Neural progenitor cell (in vitro differentiated cells): Measurements from ENCODE around the gene NTPCR. TPM values are rescaled to one million over a fixed set of nuclear protein-coding genes. Genes with fewer than 3 reads are reported as not detected.
"Not testable (repeated sequence)": the region's sequence is repeated elsewhere in the genome, so short reads cannot be mapped to it uniquely, and the experiment has no call there.

Experiments used
- DNase-seq: peaks from one replicate; pipeline ENCODE4 v3.0.0-alpha.2; 2016; ENCODE audit warnings: low spot score
- H2AFZ ChIP-seq: fragments of 200-600 bp; sonication (generic); replicated peaks from 2 replicates; pipeline ENCODE4 v1.6.1; 2016; ENCODE audit warnings: antibody characterized with exemption
- H3F3A ChIP-seq: fragments of 200-600 bp; sonication (generic); 2 replicates; pipeline ENCODE4 v1.6.1; 2016; ENCODE audit warnings: antibody characterized with exemption, low read depth
- H3K27ac ChIP-seq: fragments of 200-600 bp; sonication (generic); 2 replicates; pipeline ENCODE4 v1.5.1; 2016; ENCODE audit warnings: mild to moderate bottlenecking
- H3K27me3 ChIP-seq: fragments of 200-600 bp; sonication (generic); 2 replicates; pipeline ENCODE4 v1.6.1; 2016; ENCODE audit warnings: mild to moderate bottlenecking, moderate library complexity
- H3K36me3 ChIP-seq: fragments of 200-600 bp; sonication (generic); 2 replicates; pipeline ENCODE4 v1.5.1; 2016
- H3K4me1 ChIP-seq: fragments of 200-600 bp; sonication (generic); 2 replicates; pipeline ENCODE4 v1.6.1; 2016; ENCODE audit warnings: mixed run types
- H3K4me2 ChIP-seq: fragments of 200-600 bp; sonication (generic); 2 replicates; pipeline ENCODE4 v1.6.1; 2016
- H3K4me3 ChIP-seq: fragments of 200-600 bp; sonication (generic); 2 replicates; pipeline ENCODE4 v1.5.1; 2016
- H3K79me2 ChIP-seq: fragments of 200-600 bp; sonication (generic); 2 replicates; pipeline ENCODE4 v1.6.1; 2016; ENCODE audit warnings: low read depth
- H3K9ac ChIP-seq: fragments of 200-600 bp; sonication (generic); 2 replicates; pipeline ENCODE4 v1.6.1; 2016
- H3K9me3 ChIP-seq: fragments of 200-600 bp; sonication (generic); 2 replicates; pipeline ENCODE4 v1.5.1; 2016; ENCODE audit warnings: low read depth
- H4K20me1 ChIP-seq: fragments of 200-600 bp; sonication (generic); 2 replicates; pipeline ENCODE4 v1.6.1; 2016; ENCODE audit warnings: low read depth
- H3K27ac Mint-ChIP-seq: 3 replicates; pipeline ENCODE4 v1.8.0; 2021; ENCODE audit warnings: mixed read lengths
- H3K27me3 Mint-ChIP-seq: 2 replicates; pipeline ENCODE4 v1.8.0; 2022; ENCODE audit warnings: low read depth, mild to moderate bottlenecking, inconsistent platforms, moderate library complexity, mixed read lengths; ENCODE audit not compliant: insufficient read depth
- H3K36me3 Mint-ChIP-seq: 3 replicates; pipeline ENCODE4 v1.8.0; 2021; ENCODE audit warnings: mixed read lengths
- H3K4me1 Mint-ChIP-seq: 3 replicates; pipeline ENCODE4 v1.8.0; 2021; ENCODE audit warnings: mixed read lengths
- H3K4me3 Mint-ChIP-seq: 3 replicates; pipeline ENCODE4 v1.8.0; 2021; ENCODE audit warnings: mild to moderate bottlenecking, moderate library complexity, mixed read lengths
- H3K9me3 Mint-ChIP-seq: 3 replicates; pipeline ENCODE4 v1.8.0; 2020; ENCODE audit warnings: mixed read lengths
- CTCF ChIP-seq: fragments of 200-600 bp; sonication (generic); IDR thresholded peaks from 2 replicates; pipeline ENCODE4 v1.5.1; 2017; ENCODE audit warnings: antibody characterized with exemption, mild to moderate bottlenecking
- EZH2 ChIP-seq: fragments of 200-600 bp; sonication (generic); IDR thresholded peaks from 2 replicates; pipeline ENCODE4 v1.6.1; 2017; ENCODE audit warnings: antibody characterized with exemption, mild to moderate bottlenecking, moderate library complexity
- EZH2phosphoT487 ChIP-seq: fragments of 200-600 bp; sonication (generic); IDR thresholded peaks from 2 replicates; pipeline ENCODE4 v1.6.1; 2017; ENCODE audit warnings: antibody characterized with exemption
- total RNA-seq: library from RNA; depleted of rRNA; stranded (reverse); fragments of >200 nt; gene quantifications from 2 replicates; pipeline ENCODE4 v1.2.3, GENCODE V29; 2015; ENCODE audit warnings: low replicate concordance

The NTPCR gene
- total RNA-seq, 1 donor from 2014 or later: 65.7 TPM

GRCh38 chr1:232999956-233000625 is 49.7 kb downstream of the NTPCR start:
- Histone ChIP-seq H3K36me3 (no peaks in the 10 kb centered on the region), H3K9ac (no peak overlapping the region), H3K4me1 (peaks cover 5% of the 10 kb centered on the region), H3K79me2 (no peaks in the 10 kb centered on the region), H3K4me3 (no peak overlapping the region), H3K27ac (no peak overlapping the region), H3K9me3 (no peaks in the 10 kb centered on the region), H3K4me2 (no peak overlapping the region), H4K20me1 (no peaks in the 10 kb centered on the region), H2AFZ (no peak overlapping the region), H3F3A (no peaks in the 10 kb centered on the region), H3K27me3 (no peaks in the 10 kb centered on the region)
- Mint-ChIP-seq H3K27me3 (no peaks in the 10 kb centered on the region), H3K4me3 (no peak overlapping the region), H3K4me1 (peaks cover 4% of the 10 kb centered on the region), H3K9me3 (peaks cover 6% of the 10 kb centered on the region), H3K36me3 (peaks cover 26% of the 10 kb centered on the region), H3K27ac (no peak overlapping the region)
- DNase-seq: no peak
- TF ChIP-seq CTCF: no peak
- no peak for TF ChIP-seq EZH2phosphoT487
- no peak for TF ChIP-seq EZH2

- not testable (repeated sequence) for H2AFZ ChIP-seq, H3K4me3 Mint-ChIP-seq, H3K9me3 ChIP-seq, H3K27me3 ChIP-seq, H3K36me3 Mint-ChIP-seq, H3K4me2 ChIP-seq, H3F3A ChIP-seq, H4K20me1 ChIP-seq, H3K27ac ChIP-seq, H3K9me3 Mint-ChIP-seq, H3K4me3 ChIP-seq, H3K27me3 Mint-ChIP-seq, H3K36me3 ChIP-seq, DNase-seq, H3K79me2 ChIP-seq, H3K27ac Mint-ChIP-seq, H3K9ac ChIP-seq
- H3K4me1 ChIP-seq: peaks cover 11% of the 10 kb centered on the region
- peaks cover 19% of the 10 kb centered on the region for H3K4me1 Mint-ChIP-seq
These were observed 53.2 kb downstream of the NTPCR start for GRCh38 chr1:233003638-233004037.

- H3K4me1 Mint-ChIP-seq: peaks cover 19% of the 10 kb centered on the region
- no peaks in the 10 kb centered on the region for H3F3A ChIP-seq
- H3K4me3 ChIP-seq: no peak overlapping the region
- H3K9ac ChIP-seq: no peak overlapping the region
- no peak overlapping the region for H3K4me2 ChIP-seq
- H3K79me2 ChIP-seq: no peaks in the 10 kb centered on the region
- H3K27me3 ChIP-seq: no peaks in the 10 kb centered on the region
- H4K20me1 ChIP-seq: no peaks in the 10 kb centered on the region
- H3K9me3 Mint-ChIP-seq: peaks cover 6% of the 10 kb centered on the region
- H3K27ac Mint-ChIP-seq: no peak overlapping the region
- H3K4me1 ChIP-seq: peaks cover 11% of the 10 kb centered on the region
- TF ChIP-seq CTCF (no peak), EZH2 (no peak), EZH2phosphoT487 (no peak)
- DNase-seq: no peak
- H3K27ac ChIP-seq: no peak overlapping the region
- H2AFZ ChIP-seq: no peak overlapping the region
- H3K27me3 Mint-ChIP-seq: no peaks in the 10 kb centered on the region
- peaks cover 7% of the 10 kb centered on the region for H3K36me3 Mint-ChIP-seq
- no peak overlapping the region for H3K4me3 Mint-ChIP-seq
- H3K36me3 ChIP-seq: no peaks in the 10 kb centered on the region
- no peaks in the 10 kb centered on the region for H3K9me3 ChIP-seq
These were observed 54.0 kb downstream of the NTPCR start for GRCh38 chr1:233004451-233004850.

- no peaks in the 10 kb centered on the region for H3K36me3 ChIP-seq
- no peak overlapping the region for H3K9ac ChIP-seq
- no peak overlapping the region for H3K4me3 ChIP-seq
- H3F3A ChIP-seq: no peaks in the 10 kb centered on the region
- no peaks in the 10 kb centered on the region for H3K9me3 ChIP-seq
- H3K4me1 ChIP-seq: peaks cover 11% of the 10 kb centered on the region
- Mint-ChIP-seq H3K4me3 (no peak overlapping the region), H3K27ac (no peak overlapping the region), H3K4me1 (peaks cover 19% of the 10 kb centered on the region), H3K36me3 (peaks cover 4% of the 10 kb centered on the region), H3K9me3 (peaks cover 6% of the 10 kb centered on the region), H3K27me3 (no peaks in the 10 kb centered on the region)
- H2AFZ ChIP-seq: no peak overlapping the region
- TF ChIP-seq EZH2: no peak
- TF ChIP-seq CTCF: no peak
- TF ChIP-seq EZH2phosphoT487: no peak
- H3K27ac ChIP-seq: no peak overlapping the region
- no peaks in the 10 kb centered on the region for H3K27me3 ChIP-seq
- H4K20me1 ChIP-seq: no peaks in the 10 kb centered on the region
- DNase-seq: no peak
- no peaks in the 10 kb centered on the region for H3K79me2 ChIP-seq
- no peak overlapping the region for H3K4me2 ChIP-seq
These were observed 54.7 kb downstream of the NTPCR start for GRCh38 chr1:233005156-233005555.
